GM19452 (cell line): ENCODE data around the gene ADIPOR1.

Experiments
- ATAC-seq: cut with Tn5 transposase; IDR thresholded peaks from one replicate; pipeline ENCODE4 v1.9.1; 2021; ENCODE audit not compliant: unreplicated experiment

ADIPOR1 gene

GRCh38 chr1:202972046-202972445 lies 13.9 kb upstream of the ADIPOR1 start:
- no peak for ATAC-seq

- peak; percentile 48 for ATAC-seq
Measured at GRCh38 chr1:202968895-202969295, 10.8 kb upstream of the ADIPOR1 start.

GRCh38 chr1:202968351-202968750 lies 10.2 kb upstream of the ADIPOR1 start:
- ATAC-seq: no peak

GRCh38 chr1:202967684-202968281 lies 9.7 kb upstream of the ADIPOR1 start:
- no peak for ATAC-seq

GRCh38 chr1:202966006-202966898 lies 8.1 kb upstream of the ADIPOR1 start:
- no peak for ATAC-seq

GRCh38 chr1:202965422-202965821 lies 7.3 kb upstream of the ADIPOR1 start:
- ATAC-seq: no peak

- no peak for ATAC-seq
Measured at GRCh38 chr1:202964791-202965410, 6.8 kb upstream of the ADIPOR1 start.

- ATAC-seq: no peak
Measured at GRCh38 chr1:202961220-202961880, 3.2 kb upstream of the ADIPOR1 start.

GRCh38 chr1:202959276-202959620 lies 1.1 kb upstream of the ADIPOR1 start:
- ATAC-seq: no peak

GRCh38 chr1:202958544-202959275 lies 598 bp upstream of the ADIPOR1 start:
- no peak for ATAC-seq

GRCh38 chr1:202956969-202957368 lies 1.1 kb downstream of the ADIPOR1 start:
- no peak for ATAC-seq

- no peak for ATAC-seq
Measured at GRCh38 chr1:202954057-202954745, 3.9 kb downstream of the ADIPOR1 start.

GRCh38 chr1:202953392-202953791 lies 4.7 kb downstream of the ADIPOR1 start:
- no peak for ATAC-seq

- no peak for ATAC-seq
Measured at GRCh38 chr1:202952818-202953217, 5.3 kb downstream of the ADIPOR1 start.

- no peak for ATAC-seq
Measured at GRCh38 chr1:202952099-202952498, 6.0 kb downstream of the ADIPOR1 start.

- ATAC-seq: no peak
Measured at GRCh38 chr1:202951437-202951836, 6.7 kb downstream of the ADIPOR1 start.

GRCh38 chr1:202945483-202945882 lies 12.6 kb downstream of the ADIPOR1 start:
- no peak for ATAC-seq

GRCh38 chr1:202944438-202944921 lies 13.6 kb downstream of the ADIPOR1 start:
- ATAC-seq: no peak

- ATAC-seq: no peak
Measured at GRCh38 chr1:202942426-202942825, 15.7 kb downstream of the ADIPOR1 start.

GRCh38 chr1:202941372-202941771 lies 16.7 kb downstream of the ADIPOR1 start:
- no peak for ATAC-seq
